Measurements from ENCODE around the gene NSG1.

- TF ChIP-seq CTCF (IDR thresholded peaks at IDR 0.05) (no peak), EZH2 (IDR thresholded peaks at IDR 0.05) (no peak), EZH2phosphoT487 (IDR thresholded peaks at IDR 0.05) (no peak)
These were observed 40.4 kb downstream of the NSG1 start for GRCh38 chr4:4427121-4427870.
